ENCODE measurements around the gene PIGS.
A peak's percentile ranks its signal among the peaks of the same experiment; 100 is the strongest.

Gene PIGS

DNA sequence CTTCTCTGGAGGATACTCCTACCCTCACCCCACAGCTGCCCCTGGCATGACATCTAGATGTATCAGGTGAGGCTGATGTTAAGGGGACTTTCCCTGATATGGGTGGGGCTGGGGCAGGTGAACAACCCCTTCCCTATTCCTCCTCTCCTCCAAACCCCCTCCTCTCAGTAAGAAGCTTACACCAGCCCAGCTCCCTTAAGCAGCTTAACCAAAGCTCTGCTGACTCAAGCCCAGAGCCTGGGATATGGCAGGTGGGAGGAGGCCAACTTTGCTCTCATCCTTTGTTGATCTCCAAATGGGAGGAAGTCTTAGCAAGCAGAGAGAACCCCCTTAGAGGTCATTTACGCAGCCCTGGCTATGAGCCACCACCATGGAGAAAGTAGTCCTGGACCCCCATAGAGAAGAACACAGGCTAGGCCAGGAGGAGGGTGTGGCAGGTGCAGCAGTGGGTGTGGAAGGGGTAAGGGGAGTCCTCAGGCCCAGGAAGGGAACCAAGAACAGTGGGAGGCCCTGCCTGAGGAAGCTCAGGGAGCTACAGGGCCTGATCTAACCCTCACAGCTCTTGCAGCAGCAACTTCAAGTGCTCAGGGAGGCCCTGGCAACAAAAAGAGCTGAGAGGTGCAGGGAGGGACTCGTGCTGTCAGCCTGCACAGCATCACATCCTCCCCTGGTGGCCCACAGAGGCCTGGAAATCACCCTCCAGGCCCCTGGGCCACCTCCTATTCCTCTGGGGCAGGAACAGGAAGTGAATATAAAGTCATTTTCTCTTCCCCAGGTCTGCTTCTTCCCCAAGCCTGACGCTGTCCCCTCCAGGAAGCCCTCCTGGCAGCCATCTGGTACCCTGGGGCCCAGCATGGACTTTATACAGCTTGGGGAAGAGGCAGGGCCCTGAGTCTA is 21.8 kb downstream of the PIGS start:
- DNase-seq: peak; percentile 65

GRCh38 chr17:28548417-28549130 is 22.8 kb downstream of the PIGS start:
- no peak for DNase-seq

- peak; percentile 82 for DNase-seq
These were observed 23.5 kb downstream of the PIGS start for GRCh38 chr17:28547623-28548416.

DNA sequence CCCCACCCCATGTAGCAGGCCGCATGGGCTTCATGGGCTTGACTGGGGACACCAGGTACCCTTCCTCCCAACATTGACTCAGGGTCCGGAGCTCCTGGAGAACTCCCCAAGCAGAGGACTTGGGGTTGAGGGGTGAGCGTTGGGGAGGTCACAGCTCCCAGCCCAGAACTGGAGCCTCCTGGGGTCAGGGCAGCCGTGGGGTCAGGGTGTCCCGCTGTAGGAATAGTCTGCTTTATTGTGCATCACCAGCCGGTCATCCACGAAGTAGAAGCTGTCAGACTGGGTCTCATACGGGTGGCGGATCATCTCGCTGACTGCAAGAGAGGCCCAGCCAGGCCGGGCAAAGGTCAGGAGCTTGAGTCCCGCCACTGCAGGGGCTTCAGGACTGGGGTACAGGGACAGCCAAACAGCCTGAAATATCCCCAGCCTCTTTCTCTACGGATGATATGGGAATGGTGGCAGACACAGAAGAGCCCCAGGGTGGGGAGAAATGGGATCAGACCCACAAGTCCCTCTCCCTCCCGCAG is 24.2 kb downstream of the PIGS start:
- no peak for DNase-seq

DNA sequence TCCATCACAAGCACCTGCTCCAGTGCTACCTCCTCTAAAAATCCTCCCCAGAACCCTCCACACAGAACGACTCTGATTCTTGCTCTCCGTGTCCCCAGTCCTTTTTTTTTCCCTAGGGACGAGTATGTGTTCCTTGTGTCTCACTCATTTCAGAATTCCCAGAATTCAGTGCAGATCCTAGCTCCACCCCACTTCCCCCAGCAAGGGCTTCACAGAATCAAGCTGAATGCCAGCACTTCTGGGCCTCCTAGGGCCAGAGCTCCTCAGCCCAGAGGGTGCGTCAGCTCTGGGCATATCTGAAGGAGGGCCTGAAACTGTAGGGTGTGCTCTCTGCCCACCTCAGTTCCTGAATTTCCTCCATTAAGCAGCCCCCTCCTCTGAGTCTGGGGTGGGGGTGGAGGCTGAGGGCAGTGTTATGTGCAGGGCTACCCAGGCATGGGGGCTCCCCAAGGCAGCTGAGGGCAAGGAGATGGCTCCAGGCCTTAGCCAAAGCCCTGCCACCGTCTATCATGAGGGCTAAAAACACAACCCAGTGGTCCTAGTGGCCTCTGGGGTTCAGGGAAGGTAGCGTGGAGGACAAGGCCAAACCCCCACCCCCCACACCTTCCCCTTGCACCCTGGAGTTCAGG is 25.4 kb downstream of the PIGS start:
- no peak for DNase-seq

- DNase-seq: no peak
These were observed 26.2 kb downstream of the PIGS start for GRCh38 chr17:28545141-28545503.

DNA sequence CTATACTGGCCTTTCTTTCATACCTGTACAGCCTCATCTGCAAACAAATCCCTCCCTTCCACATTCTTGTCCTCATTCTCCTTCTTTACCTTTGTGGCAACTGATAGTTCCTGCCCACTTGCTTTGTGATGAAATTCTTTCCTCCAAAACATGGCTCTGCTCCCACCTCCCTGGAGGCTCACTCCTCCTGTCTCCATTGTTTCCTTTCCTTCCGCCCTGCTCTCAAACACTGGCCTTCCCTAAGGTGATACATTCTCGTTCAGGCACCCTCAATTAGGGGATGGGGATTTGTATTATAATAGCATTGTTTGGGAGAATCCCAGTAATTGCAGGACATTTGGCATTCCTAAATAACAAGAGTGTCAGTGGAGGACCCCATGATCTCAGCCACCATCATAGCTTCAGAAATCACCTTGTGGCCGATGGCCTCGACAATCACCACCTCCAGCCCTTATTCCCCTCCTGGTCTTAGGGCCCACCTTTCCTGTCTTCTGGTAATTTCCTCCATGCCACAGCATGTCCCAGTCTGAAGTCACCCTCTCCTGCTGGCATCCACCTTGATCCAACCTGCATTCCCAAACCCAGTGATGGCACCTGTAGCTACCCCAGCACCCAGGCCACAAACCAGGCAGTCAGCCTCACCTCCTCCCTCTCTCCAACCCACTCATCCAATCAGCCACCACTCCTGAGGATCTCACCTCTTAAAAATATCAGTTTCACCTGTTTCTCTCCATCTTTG is 26.8 kb downstream of the PIGS start:
- DNase-seq: no peak

DNA sequence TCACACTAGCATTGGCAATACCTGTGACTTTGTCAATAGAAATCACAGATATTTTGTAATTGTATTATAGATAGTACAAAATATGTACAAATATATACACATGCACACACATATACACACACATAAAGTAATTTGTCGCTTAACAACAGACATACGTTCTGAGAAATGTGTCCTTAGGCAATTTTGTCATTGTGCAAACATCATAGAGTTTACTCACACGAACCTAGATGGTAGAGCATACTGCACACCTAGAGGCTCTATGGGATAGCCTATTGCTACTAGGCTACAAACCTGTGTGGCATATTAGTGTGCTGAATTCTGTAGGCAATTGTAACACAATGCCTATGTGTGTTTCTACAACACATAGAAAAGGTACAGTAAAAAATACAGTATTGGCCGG is 29.9 kb downstream of the PIGS start:
- DNase-seq: no peak

- no peak for DNase-seq
These were observed 31.1 kb downstream of the PIGS start for GRCh38 chr17:28540231-28540630.

DNA sequence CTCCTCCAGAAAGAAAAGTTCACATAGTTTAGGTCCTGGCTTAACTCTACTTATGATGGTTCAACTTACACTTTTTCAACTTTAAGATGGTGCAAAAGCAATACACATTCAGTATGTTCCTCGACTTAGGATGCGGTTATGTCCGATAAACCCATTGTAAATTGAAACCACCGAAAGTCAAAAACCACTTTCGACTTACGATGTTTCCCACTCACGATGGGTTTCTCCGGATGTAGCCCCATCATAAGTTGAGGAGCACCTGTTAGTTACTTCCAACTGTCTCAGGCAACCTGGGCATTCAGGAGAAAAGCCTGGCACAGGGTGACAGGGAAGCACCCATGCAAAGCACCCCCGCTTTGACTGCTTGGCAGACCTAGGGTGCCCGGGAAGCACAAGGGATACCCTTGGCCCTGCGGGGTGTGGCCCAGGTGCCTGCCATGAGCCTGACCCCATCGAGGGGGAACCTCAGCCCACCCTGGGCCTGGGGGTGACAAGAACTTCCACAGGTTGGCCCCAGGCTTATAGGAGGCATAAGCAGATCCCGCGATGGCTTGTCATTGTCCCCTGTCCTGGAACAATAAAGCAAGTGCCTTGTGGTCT is 32.9 kb downstream of the PIGS start:
- DNase-seq: no peak

DNA sequence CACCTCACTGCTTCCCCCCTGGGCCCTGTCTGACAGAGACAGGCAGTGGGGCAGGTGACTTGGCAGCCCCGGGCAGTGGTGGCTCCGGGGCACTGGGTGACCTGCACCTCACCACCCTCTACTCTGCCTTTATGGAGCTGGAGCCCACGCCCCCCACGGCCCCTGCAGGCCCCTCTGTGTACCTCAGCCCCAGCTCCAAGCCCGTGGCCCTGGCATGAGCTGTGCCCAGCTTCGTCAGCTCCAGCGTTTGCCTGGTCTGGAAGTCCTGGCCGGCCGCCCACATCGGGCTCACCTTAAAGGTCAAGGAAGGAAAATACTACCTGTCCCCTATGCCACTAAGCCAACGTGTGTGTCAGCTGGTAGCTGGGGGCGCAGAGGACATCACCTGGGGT is 34.1 kb downstream of the PIGS start:
- no peak for DNase-seq

GRCh38 chr17:28536532-28537218 is 34.6 kb downstream of the PIGS start:
- no peak for DNase-seq

DNA sequence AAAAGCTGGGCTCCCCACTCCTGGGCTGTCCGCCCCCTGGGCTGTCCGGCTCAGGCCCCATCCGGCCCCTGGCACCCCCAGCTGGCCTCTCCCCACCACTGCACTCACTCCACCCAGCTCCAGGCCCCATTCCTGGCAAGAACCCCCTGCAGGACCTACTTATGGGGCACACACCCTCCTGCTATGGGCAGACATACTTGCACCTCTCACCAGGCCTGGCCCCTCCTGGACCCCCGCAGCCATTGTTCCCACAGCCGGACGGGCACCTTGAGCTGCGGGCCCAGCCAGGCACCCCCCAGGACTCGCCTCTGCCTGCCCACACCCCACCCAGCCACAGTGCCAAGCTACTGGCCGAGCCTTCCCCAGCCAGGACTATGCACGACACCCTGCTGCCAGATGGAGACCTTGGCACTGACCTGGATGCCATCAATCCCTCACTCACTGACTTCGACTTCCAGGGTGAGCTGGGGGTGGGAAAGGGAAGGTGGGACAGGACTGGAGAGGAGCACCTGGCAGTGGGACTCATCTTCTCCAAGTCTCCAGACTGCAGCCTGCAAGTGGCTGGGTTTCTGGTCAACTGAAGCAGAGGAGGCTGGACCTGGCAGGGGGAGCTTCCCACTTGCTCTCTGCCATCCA is 36.5 kb downstream of the PIGS start:
- DNase-seq: no peak

GRCh38 chr17:28533091-28533807 is 38.1 kb downstream of the PIGS start:
- no peak for DNase-seq

DNA sequence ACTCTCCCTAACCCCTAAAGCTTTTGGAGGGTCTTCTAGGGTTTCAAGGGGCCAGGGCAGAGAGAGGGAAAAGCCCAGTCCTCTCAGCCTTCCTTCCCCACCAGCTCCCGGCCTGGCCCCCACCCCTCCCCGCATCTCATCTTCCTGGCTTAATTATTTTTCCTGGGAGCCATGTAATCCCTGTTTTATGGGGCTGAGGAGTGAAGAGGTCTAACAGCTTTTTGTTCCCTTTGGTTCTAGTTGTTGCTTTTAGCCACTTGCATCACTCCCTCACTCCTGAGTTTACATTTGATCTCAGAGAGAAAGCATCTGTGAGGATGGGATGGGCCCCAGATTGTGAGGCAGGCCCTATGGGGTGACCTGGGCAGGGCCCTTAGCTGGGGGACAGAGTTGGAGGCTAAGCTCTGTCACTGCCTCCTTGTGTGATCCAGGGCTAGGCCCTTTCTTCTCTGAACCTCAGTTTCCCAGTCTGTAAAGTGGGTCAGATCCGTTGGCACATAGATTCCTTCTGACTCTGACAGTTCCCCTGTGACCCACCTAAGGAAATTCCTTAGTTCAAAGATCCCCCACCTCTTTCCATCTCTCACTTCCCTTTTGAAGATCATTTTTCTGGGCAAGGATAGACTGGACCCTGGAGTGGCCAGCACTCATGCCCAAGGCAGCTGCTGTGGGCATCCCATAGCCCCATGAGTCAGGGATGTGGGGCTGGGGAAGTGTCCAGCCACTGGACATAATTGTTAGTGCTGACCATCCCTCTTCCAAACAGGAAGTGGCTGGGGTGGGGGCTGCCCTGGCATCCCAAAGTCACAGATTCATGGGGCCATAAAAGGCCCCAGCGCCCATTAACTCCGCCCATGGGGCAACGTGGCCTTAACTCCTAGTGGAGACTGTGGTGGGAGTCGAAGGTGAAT is 39.0 kb downstream of the PIGS start:
- no peak for DNase-seq

DNA sequence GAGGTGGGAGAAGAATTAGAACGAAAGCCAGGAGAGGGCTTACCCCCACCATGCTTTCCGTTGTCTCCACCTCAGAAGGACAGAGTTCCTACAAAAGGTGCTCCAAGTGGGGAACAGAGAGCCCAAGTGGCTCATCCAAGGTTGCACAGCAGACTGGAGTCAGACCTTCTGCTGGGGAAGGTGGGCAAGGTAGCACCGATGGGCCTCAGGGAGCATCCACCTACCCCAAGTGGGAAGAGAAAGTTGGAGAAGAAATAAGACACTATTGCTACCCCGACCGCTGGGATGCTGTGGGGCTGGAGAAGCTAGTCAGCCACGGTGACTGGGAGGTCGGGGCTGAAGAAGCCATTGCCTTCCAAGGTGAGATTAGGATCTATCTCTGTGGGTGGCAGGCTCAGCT is 40.4 kb downstream of the PIGS start:
- no peak for DNase-seq

- DNase-seq: no peak
These were observed 41.1 kb downstream of the PIGS start for GRCh38 chr17:28530250-28530649.

GRCh38 chr17:28529013-28529400 is 42.3 kb downstream of the PIGS start:
- no peak for DNase-seq

Measured in stimulated activated CD4-positive, alpha-beta T cell treated with anti-CD3 and anti-CD28 coated beads, Interleukin-15, amount 100 ng/mL, for 24 hours (primary cell).